Measurements from ENCODE around the gene YTHDC2. TPM values are rescaled to one million over a fixed set of nuclear protein-coding genes. Genes with fewer than 3 reads are reported as not detected.

Gene YTHDC2
- total and polyA plus RNA-seq, 2 of the 13 experiments (the other 11 are each of a cell fraction or from before 2014, with no cell fraction given), result 6.7 to 17.8 TPM

DNA sequence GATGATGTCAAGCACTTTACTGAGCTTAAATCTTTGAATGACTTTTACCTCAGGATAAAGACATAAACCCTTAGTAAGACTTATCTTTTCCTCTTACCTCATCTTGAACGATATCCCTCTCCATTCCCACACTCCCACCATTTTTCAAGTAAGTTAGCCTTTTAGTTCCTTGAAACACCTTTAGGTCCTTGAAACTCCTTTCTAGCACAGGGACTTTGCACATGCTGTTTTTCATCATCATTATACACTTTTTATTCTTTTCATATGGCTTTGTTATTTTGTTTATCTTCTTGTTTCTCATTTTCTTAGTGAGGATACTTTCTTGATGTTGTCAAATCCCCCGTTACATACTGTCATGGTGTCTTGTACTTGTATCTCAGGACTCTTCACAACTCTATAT lies 24.8 kb downstream of the YTHDC2 start:
- 95% methylated on average over 2 of the region's 2 CpGs for WGBS (ENCODE audit: low lambda C conversion rate)
- DNase-seq (ENCODE audit: low spot score) (no peak), FAIRE-seq (no peak), ATAC-seq (no peak)
- Histone ChIP-seq H3K4me2 (ENCODE audit: low read depth, low read length) (no peak overlapping the region), H3K4me3 (replicated peaks in 1 of 3; ENCODE audit: insufficient read depth in 1 of 3, low read depth in 2 of 3, low read length in 3 of 3) (no peak overlapping the region), H3K79me2 (ENCODE audit: insufficient read depth, low read length) (no peaks in the 10 kb centered on the region), H3K4me1 (ENCODE audit: insufficient read depth, low read length) (no peaks in the 10 kb centered on the region), H3K9ac (ENCODE audit: insufficient read depth, low read depth, low read length) (no peak overlapping the region), H2AFZ (ENCODE audit: low read length) (no peak overlapping the region), H4K20me1 (ENCODE audit: insufficient read depth, low read length) (no peaks in the 10 kb centered on the region), H3K27me3 (ENCODE audit: control insufficient read depth in 1 of 2, insufficient read depth in 2 of 2, low read length in 2 of 2) (no peaks in the 10 kb centered on the region), H3K27ac (ENCODE audit: extremely low read length, insufficient read depth, low read length) (no peak overlapping the region), H3K9me3 (ENCODE audit: low read length) (no peaks in the 10 kb centered on the region), H3K36me3 (replicated peaks in 1 of 2; ENCODE audit: control insufficient read depth in 1 of 2, insufficient read depth in 2 of 2, low read length in 2 of 2) (peaks cover 2 to 23% of the 10 kb centered on the region in 2 experiments; a peak in 4 of 5 replicates)
- TF ChIP-seq, protein P1, sequence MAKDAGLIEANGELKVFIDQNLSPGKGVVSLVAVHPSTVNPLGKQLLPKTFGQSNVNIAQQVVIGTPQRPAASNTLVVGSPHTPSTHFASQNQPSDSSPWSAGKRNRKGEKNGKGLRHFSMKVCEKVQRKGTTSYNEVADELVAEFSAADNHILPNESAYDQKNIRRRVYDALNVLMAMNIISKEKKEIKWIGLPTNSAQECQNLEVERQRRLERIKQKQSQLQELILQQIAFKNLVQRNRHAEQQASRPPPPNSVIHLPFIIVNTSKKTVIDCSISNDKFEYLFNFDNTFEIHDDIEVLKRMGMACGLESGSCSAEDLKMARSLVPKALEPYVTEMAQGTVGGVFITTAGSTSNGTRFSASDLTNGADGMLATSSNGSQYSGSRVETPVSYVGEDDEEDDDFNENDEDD (CRISPR knock-in tag; IDR thresholded peaks at IDR 0.05; ENCODE audit: borderline replicate concordance), result no peak
- no peak for TF ChIP-seq NCOA1 (CRISPR knock-in tag; IDR thresholded peaks at IDR 0.05)
- TF ChIP-seq ZFP82 (CRISPR knock-in tag; IDR thresholded peaks at IDR 0.05; ENCODE audit: borderline replicate concordance), result no peak
- no peak for TF ChIP-seq TAF15 (IDR thresholded peaks at IDR 0.05; ENCODE audit: low read depth, low read length, poor library complexity, severe bottlenecking)
- no peak for TF ChIP-seq SNRNP70 (IDR thresholded peaks at IDR 0.05; ENCODE audit: low read depth, low read length)
- no peak for TF ChIP-seq ATM (IDR thresholded peaks at IDR 0.05; ENCODE audit: borderline replicate concordance)
- TF ChIP-seq RFXANK (CRISPR knock-in tag; IDR thresholded peaks at IDR 0.05), result no peak
- TF ChIP-seq SSRP1 (CRISPR knock-in tag; IDR thresholded peaks at IDR 0.05), result no peak
- TF ChIP-seq ZNF224 (CRISPR knock-in tag; IDR thresholded peaks at IDR 0.05), result no peak
- TF ChIP-seq, protein P2, sequence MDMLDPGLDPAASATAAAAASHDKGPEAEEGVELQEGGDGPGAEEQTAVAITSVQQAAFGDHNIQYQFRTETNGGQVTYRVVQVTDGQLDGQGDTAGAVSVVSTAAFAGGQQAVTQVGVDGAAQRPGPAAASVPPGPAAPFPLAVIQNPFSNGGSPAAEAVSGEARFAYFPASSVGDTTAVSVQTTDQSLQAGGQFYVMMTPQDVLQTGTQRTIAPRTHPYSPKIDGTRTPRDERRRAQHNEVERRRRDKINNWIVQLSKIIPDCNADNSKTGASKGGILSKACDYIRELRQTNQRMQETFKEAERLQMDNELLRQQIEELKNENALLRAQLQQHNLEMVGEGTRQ (IDR thresholded peaks at IDR 0.05; ENCODE audit: low read depth, low read length), result no peak
- TF ChIP-seq, protein P2 (CRISPR knock-in tag; IDR thresholded peaks at IDR 0.05; ENCODE audit: borderline replicate concordance), result no peak
- TF ChIP-seq, protein P3, sequence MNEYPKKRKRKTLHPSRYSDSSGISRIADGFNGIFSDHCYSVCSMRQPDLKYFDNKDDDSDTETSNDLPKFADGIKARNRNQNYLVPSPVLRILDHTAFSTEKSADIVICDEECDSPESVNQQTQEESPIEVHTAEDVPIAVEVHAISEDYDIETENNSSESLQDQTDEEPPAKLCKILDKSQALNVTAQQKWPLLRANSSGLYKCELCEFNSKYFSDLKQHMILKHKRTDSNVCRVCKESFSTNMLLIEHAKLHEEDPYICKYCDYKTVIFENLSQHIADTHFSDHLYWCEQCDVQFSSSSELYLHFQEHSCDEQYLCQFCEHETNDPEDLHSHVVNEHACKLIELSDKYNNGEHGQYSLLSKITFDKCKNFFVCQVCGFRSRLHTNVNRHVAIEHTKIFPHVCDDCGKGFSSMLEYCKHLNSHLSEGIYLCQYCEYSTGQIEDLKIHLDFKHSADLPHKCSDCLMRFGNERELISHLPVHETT (CRISPR knock-in tag; conservative IDR thresholded peaks at IDR 0.05), result no peak
- TF ChIP-seq, protein P4, sequence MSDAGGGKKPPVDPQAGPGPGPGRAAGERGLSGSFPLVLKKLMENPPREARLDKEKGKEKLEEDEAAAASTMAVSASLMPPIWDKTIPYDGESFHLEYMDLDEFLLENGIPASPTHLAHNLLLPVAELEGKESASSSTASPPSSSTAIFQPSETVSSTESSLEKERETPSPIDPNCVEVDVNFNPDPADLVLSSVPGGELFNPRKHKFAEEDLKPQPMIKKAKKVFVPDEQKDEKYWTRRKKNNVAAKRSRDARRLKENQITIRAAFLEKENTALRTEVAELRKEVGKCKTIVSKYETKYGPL (CRISPR knock-in tag; IDR thresholded peaks at IDR 0.05), result no peak
- TF ChIP-seq, protein P5, sequence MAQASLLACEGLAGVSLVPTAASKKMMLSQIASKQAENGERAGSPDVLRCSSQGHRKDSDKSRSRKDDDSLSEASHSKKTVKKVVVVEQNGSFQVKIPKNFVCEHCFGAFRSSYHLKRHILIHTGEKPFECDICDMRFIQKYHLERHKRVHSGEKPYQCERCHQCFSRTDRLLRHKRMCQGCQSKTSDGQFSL (CRISPR knock-in tag; IDR thresholded peaks at IDR 0.05), result no peak
- ChIA-PET POLR2A (no interaction called here), CTCF (ENCODE audit: low intra/inter-chr PET ratio, low total read pairs) (no interaction called here)
- in situ Hi-C loops (cut with HindIII; ENCODE audit: extremely low pct_ligation_motif_present, low pct_unique_long_range_greater_than_20kb) (no loop called here), intact Hi-C loops (cut with micrococcal nuclease; ENCODE audit: unreplicated experiment) (no loop called here)
- BruUV-seq (replicated peaks), result no TSS peak

All from HepG2 (cell line).